Body of pancreas (tissue), 4 donors: ENCODE data around the gene SPRED3.

Source experiments
- POLR2A ChIP-seq, 3 donors: fragments of 450-650 bp; IDR thresholded peaks; one replicate each; pipeline ENCODE4 v1.6.1; 2016; ENCODE audit warnings: antibody characterized with exemption in 3 of 3, mild to moderate bottlenecking in 2 of 3
- TF ChIP-seq, protein P1 (sequence below), 7 experiments: fragments of 450-650 bp in 4 of 7; fragments of 200-600 bp in 3 of 7; sonication (generic) in 3 of 7; IDR thresholded peaks; one replicate each; pipeline ENCODE4 v1.5.1; 2016 to 2019; ENCODE audit warnings: antibody characterized with exemption in 7 of 7

DNA sequence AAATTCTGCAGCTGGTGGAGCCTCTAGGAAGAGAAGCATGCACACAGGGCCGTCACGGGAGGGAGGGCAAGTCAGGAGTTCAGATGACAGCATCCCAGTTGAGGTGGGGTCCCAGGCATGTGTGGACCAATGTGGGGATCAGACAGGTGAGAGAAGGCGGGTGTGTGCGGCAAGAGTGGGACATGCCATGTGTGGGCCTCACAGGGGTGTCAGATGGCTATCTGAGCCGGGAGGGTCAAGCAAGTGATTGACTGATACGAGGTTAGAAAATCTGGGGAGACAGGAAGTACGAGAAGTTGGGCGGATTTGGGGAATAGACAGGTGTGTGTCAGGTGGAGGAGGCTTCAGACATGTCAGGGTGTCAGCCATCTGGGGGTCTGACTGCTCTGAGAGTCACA is 28.6 kb downstream of the SPRED3 start:
- TF ChIP-seq POLR2A (IDR thresholded peaks at IDR 0.05) = no peak
- TF ChIP-seq, protein P1, sequence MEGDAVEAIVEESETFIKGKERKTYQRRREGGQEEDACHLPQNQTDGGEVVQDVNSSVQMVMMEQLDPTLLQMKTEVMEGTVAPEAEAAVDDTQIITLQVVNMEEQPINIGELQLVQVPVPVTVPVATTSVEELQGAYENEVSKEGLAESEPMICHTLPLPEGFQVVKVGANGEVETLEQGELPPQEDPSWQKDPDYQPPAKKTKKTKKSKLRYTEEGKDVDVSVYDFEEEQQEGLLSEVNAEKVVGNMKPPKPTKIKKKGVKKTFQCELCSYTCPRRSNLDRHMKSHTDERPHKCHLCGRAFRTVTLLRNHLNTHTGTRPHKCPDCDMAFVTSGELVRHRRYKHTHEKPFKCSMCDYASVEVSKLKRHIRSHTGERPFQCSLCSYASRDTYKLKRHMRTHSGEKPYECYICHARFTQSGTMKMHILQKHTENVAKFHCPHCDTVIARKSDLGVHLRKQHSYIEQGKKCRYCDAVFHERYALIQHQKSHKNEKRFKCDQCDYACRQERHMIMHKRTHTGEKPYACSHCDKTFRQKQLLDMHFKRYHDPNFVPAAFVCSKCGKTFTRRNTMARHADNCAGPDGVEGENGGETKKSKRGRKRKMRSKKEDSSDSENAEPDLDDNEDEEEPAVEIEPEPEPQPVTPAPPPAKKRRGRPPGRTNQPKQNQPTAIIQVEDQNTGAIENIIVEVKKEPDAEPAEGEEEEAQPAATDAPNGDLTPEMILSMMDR (IDR thresholded peaks at IDR 0.05) = no peak
